Measurements from ENCODE around the gene SPATS2L. TPM values are rescaled to one million over a fixed set of nuclear protein-coding genes. Genes with fewer than 3 reads are reported as not detected.

Gene SPATS2L
- total RNA-seq, 1 donor from 2014 or later, result 55.1 TPM

- no peak for DNase-seq
Measured at GRCh38 chr2:200297989-200298388, 8.5 kb upstream of the SPATS2L start.

- no peak for DNase-seq
Measured at GRCh38 chr2:200298816-200299215, 7.7 kb upstream of the SPATS2L start.

- DNase-seq, result no peak
Measured at GRCh38 chr2:200300065-200300464, 6.4 kb upstream of the SPATS2L start.

DNA sequence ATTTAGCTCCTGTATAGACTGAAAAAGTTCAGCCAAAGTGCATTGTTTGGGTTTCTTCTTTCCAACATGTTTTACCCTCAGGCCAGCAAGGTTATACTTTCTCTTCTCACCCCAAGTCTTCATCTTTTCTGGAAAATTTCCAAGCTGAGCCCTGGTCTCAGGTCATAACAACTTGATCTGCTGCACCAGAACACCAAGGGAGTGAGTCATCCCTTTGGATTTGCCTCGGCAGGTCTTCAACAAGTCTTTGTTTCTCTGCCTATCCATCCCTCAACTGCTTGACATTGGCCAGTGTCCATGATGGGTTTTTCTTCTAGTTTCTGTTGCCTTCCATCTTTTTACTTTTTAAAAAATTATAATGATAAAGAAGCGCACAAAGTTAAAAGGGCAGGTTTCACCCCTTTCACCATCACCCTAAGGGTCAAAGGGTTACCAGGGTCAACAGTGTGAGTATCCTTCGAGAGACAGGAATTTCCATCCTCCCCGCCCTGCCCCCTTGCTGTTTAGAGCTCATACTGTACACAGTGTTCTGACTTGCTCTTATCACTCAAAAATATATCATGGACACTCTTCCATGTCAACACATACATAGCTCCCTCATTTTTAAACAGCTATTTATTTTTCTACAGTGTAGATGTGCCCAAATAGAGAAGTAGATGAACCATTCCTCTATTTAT lies 5.7 kb upstream of the SPATS2L start:
- no peak for DNase-seq

- no peak for DNase-seq
Measured at GRCh38 chr2:200301953-200302858, 4.3 kb upstream of the SPATS2L start.

- no peak for DNase-seq
Measured at GRCh38 chr2:200302940-200303727, 3.4 kb upstream of the SPATS2L start.

DNA sequence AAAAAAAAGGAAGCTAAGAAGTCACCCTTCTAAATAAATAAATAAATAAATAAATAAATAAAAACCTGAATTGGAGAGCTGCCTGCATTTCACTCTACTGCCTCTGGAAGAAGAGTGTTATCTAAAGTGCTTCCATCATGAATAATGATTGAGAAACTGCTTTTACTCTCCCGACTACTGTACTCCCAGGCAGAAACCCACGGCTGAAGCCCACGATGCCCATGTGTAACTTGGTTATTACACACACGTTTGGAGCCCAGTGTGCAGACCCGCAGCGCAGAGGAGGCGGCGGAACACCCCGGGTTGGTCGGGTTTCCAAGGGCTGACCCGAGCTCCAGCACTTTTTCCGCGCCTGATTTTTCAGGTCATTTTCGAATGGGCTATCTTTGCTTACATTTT lies 697 bp upstream of the SPATS2L start:
- DNase-seq, result peak; percentile 80

DNA sequence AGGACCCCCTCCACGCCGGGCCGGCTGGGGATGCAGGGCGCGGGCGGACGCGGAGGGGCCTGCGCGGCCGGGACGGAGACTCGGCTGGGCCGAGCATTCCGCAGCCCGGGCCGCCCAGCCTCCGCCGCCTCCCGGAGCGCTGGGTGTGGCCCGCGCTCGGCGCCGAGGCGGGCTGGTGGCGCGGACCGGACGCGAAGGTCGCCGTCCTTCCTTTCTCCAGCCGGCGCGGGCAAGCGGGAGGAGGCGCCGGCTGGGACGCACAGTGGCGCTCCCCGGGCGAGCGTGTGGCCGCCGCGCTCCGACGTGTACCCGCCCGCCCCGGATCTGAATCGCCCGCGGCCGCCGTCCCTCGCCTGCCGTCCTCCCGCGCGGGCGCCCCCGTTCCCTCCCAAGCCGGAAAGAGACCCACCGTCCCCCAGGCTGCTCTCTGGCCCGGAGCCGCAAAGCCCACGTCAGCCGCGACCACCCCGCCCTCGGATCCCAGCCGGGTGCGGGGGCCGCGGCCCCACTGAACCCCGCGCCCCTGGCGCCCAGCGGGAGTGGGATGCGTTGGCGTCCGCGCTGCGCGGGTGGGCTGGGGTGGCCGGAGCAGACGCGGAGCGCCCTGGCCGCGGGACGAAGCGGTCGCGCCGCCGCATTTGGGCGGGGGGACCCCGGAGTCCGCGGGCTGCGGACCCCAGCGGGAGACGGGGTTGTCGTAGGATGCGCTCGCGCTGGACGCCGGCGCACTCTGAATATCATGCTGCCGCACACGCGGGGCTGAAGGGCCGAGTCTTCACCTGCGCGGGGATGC lies 634 bp downstream of the SPATS2L start:
- DNase-seq, result no peak

- DNase-seq, result peak; percentile 56
Measured at GRCh38 chr2:200307724-200308545, 1.4 kb downstream of the SPATS2L start.

DNA sequence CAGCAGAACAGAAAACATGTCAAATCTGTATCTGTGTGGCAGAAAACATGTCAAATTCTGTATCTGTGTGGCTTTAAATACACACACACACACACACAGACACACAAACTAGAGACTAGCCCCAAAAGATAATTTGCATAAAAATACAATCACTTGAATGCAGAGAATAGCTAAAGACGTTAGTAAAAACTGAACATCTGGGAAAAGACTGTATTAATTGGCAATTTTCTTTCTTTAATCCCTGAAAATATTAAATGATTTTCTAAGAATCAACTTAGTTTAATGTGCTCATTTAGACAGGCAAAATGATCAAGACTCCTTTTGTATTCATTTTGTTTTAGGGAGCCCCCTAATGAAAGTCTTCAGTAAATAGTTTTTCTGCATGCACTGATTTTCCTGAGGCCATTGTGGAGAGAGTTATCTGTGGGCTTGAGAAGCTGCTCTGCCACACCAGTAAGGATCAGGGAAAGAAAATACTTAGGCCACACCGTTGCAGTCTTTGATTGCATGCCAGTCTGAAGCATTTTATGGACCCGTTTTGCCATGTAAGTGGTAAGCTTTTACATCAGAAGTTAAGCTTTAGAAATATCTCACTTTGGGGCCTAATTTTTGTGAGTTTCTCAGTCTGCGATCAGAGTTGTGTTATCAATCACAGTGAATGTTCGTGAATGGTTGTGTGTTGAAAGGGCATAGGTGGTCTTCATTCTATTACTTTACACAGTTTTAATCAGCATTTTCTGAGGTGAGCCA lies 2.2 kb downstream of the SPATS2L start:
- DNase-seq, result peak; percentile 44

DNA sequence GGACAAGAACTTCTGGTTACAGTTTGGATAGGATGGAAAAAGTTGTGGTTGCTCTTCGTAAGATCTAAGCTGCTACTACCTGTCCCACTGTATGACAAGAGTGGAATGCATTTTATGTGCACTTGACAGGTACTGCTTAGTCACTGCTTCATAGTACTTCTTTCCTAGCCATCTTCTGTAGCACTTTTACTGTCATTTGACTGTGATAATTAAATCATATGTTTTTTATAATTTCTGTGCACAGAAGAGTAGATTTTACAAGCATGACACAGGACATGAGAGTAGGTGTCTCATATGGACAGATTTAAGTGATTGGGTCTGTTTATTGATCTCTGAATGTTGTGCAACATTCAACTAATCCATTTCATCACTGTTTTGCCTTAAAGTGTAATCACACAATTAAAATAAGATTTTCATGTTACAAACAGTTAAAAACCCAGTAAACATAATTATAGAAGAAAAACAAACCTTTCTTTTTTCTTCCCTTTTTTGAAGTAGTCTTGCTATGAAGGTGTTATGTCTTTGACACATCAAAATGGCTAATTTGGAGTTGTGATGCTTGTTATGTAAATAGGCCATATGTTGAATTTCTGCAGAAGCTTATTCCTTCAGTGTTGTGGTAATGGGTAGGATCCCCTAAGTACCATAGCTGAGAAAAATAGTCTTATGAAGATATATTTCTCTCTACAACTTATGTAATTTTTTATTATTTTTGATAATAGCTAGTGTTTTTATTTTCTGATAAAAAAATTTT lies 3.0 kb downstream of the SPATS2L start:
- DNase-seq, result no peak

DNA sequence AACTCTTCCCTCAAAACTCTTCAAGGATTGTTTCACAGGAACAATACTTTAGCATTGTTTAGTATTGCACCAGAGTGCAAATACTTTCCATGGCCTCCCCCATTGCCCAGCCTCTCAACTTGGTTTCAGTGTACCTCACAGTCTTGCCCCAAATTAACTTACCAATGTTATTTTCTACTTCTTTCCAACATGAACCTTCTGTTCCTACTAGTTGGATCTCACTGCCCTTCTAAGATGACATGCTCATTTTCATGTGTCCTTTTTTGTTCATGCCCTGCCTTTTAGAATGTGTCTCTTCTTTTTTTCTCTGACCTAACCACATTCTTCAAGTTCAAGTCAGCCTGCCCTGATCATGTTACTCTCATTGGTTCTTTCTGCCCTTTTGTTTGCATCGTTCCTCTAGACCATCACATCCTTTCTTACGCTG lies 4.1 kb downstream of the SPATS2L start:
- no peak for DNase-seq

DNA sequence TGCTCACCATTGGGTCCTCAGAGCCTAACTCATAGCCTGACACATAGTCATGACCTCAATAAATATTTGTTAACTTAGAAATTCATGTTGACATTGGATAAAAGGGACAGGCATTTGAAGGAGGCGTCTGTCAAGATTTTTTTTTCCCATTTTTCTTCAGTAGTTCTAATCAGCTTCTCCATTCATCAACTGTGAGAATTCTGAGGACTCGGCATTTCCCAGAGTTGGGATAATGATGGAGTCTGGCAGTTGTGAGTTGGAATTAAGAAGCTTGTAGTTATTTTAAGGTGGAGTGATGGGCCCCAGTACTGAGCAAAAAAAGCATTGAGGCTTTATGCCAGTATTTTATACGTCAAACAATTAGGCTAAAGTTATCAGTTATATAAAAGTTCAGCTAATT lies 4.6 kb downstream of the SPATS2L start:
- DNase-seq, result no peak

GRCh38 chr2:200314976-200315567 lies 8.6 kb downstream of the SPATS2L start:
- no peak for DNase-seq

DNA sequence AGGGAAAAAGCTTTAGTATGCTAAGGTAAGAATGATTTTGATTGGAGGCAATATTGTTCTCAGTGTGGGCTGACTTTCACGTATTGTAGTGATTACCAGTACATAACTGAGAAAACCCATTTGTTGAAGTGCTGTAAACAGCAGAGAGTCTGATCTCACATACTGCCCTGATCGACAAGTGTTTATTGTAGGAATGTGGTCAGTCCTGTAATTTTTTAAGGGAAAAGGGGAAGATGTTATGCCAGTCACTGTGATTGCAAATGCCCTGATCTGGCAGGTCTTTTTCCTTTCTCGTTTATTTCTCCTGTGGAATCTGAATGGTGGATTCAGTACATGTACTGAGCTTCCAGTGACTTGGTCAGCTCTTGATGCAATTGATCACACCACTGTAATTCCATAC lies 11.5 kb downstream of the SPATS2L start:
- DNase-seq, result no peak

GRCh38 chr2:200318940-200319435 lies 12.5 kb downstream of the SPATS2L start:
- DNase-seq, result no peak

DNA sequence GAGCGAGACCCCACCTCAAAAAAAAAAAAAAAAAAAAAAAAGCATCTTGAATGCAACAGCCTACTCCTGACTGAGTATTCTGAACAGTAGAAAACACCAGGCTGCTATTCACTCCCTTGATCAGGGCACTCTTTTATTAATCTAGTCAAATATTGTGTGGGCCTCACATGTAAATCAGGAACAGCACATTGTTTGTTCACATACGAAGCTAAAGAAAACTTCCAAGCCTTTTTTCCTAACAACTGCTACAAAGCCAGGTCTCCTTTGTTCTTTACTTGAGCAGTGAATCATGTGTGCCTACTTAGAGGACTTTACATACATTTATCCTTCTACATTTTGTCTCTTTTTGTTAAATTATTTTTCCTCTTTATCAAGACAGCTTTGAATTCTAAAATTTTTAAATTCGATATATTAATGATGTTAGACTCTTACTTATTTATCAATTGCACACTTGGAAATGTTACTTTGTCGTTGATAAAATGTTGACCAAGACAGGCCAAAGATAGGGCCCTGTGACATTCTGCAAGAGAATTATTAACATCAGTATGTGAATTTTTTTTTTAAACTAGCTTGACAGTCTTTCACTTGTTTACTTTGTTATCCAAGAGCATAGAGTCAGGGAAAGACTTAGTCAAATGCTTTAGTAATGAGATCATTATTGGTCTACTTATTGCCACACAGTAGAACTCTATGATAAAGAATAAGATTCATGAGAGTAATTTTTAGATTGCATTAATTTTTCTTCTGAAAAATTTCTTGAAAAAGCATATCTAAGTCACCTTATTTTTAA lies 13.2 kb downstream of the SPATS2L start:
- no peak for DNase-seq

DNA sequence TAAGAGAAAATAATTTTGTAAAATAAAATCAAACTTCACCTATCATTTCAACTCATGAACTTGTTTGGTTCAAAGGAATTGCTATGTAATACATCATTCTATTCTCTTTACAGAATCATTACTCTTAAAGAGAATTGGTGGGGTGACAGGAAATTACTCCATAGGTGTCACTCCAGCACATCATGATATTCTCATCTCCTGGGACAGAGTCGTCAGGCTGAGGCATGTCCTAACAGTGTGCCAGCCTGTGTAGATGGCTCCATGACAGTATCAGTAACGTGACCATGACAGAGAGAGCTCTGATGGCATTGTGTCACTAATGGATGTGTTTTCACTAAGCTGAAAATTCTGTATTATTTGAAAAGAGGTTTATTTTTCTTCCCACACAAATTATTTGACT lies 13.9 kb downstream of the SPATS2L start:
- no peak for DNase-seq
